ENCODE data around the gene HMGB2. TPM values are rescaled to one million over a fixed set of nuclear protein-coding genes. Genes with fewer than 3 reads are reported as not detected.

HMGB2 gene
- total and polyA plus RNA-seq, 12 donors, result 7.5 to 83.1 (median 24.7) TPM

DNA sequence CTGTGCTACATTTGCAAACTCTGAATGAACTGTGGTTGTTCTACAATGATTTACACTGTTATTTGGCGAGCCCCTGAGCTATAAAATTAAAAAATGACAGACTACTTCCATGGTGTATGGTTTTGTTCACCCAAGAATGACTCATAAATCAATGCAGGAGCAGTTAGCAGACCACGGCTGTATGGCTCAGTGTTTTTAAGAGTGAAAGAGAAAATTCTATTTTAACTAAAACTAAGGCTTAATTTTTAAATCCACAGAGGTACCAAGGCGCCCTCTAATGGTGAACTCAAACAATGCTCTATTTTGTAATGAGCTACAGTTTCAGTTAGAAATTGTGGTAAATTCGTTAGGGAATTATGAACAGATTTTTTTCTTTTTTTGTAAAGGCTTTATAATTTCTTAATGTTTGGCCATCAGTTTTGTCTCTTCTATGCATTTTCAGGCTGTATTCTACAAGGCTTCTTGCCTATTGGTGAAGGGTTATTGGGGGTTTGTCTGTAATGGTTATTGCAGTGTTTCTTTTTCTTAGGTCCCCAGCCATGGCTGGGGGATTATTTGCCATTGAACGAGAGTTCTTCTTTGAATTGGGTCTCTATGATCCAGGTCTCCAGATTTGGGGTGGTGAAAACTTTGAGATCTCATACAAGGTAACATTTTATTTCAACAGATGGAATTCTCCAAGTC, 32.5 kb downstream of the HMGB2 start:
- TF ChIP-seq, protein P1, sequence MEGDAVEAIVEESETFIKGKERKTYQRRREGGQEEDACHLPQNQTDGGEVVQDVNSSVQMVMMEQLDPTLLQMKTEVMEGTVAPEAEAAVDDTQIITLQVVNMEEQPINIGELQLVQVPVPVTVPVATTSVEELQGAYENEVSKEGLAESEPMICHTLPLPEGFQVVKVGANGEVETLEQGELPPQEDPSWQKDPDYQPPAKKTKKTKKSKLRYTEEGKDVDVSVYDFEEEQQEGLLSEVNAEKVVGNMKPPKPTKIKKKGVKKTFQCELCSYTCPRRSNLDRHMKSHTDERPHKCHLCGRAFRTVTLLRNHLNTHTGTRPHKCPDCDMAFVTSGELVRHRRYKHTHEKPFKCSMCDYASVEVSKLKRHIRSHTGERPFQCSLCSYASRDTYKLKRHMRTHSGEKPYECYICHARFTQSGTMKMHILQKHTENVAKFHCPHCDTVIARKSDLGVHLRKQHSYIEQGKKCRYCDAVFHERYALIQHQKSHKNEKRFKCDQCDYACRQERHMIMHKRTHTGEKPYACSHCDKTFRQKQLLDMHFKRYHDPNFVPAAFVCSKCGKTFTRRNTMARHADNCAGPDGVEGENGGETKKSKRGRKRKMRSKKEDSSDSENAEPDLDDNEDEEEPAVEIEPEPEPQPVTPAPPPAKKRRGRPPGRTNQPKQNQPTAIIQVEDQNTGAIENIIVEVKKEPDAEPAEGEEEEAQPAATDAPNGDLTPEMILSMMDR (IDR thresholded peaks at IDR 0.05), result peak; percentile 57 to 85 (median 71)
- no peak for TF ChIP-seq POLR2A (IDR thresholded peaks at IDR 0.05)
- intact Hi-C loops (cut with DNase I), result no loop called here
- H3K4me3 ChIP-seq, result no peak overlapping the region

DNA sequence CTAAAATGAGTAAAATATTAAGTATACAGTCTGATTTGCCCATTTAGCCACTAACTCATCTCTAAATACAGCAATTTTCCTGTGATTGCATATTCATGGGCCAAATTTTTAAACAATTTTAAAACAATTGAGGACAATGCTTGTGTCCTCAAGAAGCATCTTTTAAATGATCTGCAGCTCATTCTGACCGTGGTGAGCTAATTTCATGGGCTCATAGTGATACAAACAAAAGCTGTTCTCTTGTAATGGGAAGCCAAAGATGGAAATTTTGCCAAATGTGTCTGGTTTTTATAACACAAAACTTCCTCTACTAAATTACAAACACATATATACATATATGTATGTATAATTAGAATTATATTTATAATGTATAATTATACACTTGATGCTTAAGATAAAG, 39.7 kb downstream of the HMGB2 start:
- Histone ChIP-seq H3K36me3 (replicated peaks in 1 of 2) (no peaks in the 10 kb centered on the region), H3K4me1 (replicated peaks in 1 of 2) (no peaks in the 10 kb centered on the region), H3K27ac (no peak overlapping the region), H3K4me3 (no peak overlapping the region), H3K9me3 (replicated peaks in 1 of 3) (no peaks in the 10 kb centered on the region), H3K27me3 (no peaks in the 10 kb centered on the region)
- intact Hi-C loops (cut with DNase I), result no loop called here
- 90 to 96% (median 93%) methylated on average over 1 of the region's 1 CpG for WGBS, 4 donors
- no peak for TF ChIP-seq POLR2A (IDR thresholded peaks at IDR 0.05)
- TF ChIP-seq, protein P1 (IDR thresholded peaks at IDR 0.05), result no peak
- no peak for DNase-seq

More for the DNA sequence above, 32.5 kb downstream of the HMGB2 start:
- no peak overlapping the region for H3K27ac ChIP-seq
- 24 to 30% (median 28%) methylated on average over 5 of the region's 5 CpGs for WGBS, 4 donors
- no peaks in the 10 kb centered on the region for H3K9me3 ChIP-seq (replicated peaks in 1 of 3)
- H3K27me3 ChIP-seq, result no peaks in the 10 kb centered on the region
- no peaks in the 10 kb centered on the region for H3K36me3 ChIP-seq (replicated peaks in 1 of 2)
- peaks cover 3 to 7% of the 10 kb centered on the region in 2 donors for H3K4me1 ChIP-seq (replicated peaks in 1 of 2)
- peak in 1 of 7 donors; percentile 32 for DNase-seq

- Histone ChIP-seq H3K27ac (no peak overlapping the region), H3K36me3 (replicated peaks in 1 of 2) (no peaks in the 10 kb centered on the region), H3K4me3 (no peak overlapping the region), H3K4me1 (replicated peaks in 1 of 2) (no peaks in the 10 kb centered on the region), H3K9me3 (replicated peaks in 1 of 3) (no peaks in the 10 kb centered on the region), H3K27me3 (no peaks in the 10 kb centered on the region)
- DNase-seq, result no peak
- intact Hi-C loops (cut with DNase I), result no loop called here
- TF ChIP-seq, protein P1 (IDR thresholded peaks at IDR 0.05), result no peak
- no peak for TF ChIP-seq POLR2A (IDR thresholded peaks at IDR 0.05)
- 87 to 92% (median 92%) methylated on average over 6 to 7 of the region's 7 CpGs for WGBS, 4 donors
Measured at GRCh38 chr4:173293663-173294062, 40.5 kb downstream of the HMGB2 start.

- DNase-seq, result no peak
- H3K27me3 ChIP-seq, result no peaks in the 10 kb centered on the region
- H3K9me3 ChIP-seq (replicated peaks in 1 of 3), result no peaks in the 10 kb centered on the region
- intact Hi-C loops (cut with DNase I), result no loop called here
- TF ChIP-seq, protein P1 (IDR thresholded peaks at IDR 0.05), result no peak
- TF ChIP-seq POLR2A (IDR thresholded peaks at IDR 0.05), result no peak
- H3K4me1 ChIP-seq (replicated peaks in 1 of 2), result no peaks in the 10 kb centered on the region
- H3K4me3 ChIP-seq, result no peak overlapping the region
- no peak overlapping the region for H3K27ac ChIP-seq
- WGBS, 4 donors, result 94 to 97% (median 95%) methylated on average over 5 of the region's 5 CpGs
- H3K36me3 ChIP-seq (replicated peaks in 1 of 2), result no peaks in the 10 kb centered on the region
Measured at GRCh38 chr4:173291899-173292298, 42.3 kb downstream of the HMGB2 start.
